Measurements from ENCODE around the gene RBMS1. TPM values are rescaled to one million over a fixed set of nuclear protein-coding genes. Genes with fewer than 3 reads are reported as not detected.
"Not testable (repeated sequence)": the region's sequence is repeated elsewhere in the genome, so short reads cannot be mapped to it uniquely, and the experiment has no call there.

Gene RBMS1
- total RNA-seq, 1 experiment from 2014 or later, result 77.5 TPM

- Histone ChIP-seq H2AFZ (ENCODE audit: low read length) (no peak overlapping the region), H4K20me1 (ENCODE audit: control insufficient read depth, insufficient read depth, insufficient read length) (no peaks in the 10 kb centered on the region), H3T11ph (ENCODE audit: low read length) (no peak overlapping the region), H2BK120ac (ENCODE audit: low read depth, low read length, poor library complexity, severe bottlenecking) (no peak overlapping the region), H3K23ac (ENCODE audit: insufficient read length, low read depth, low read length) (no peak overlapping the region), H3K9ac (ENCODE audit: extremely low read depth, insufficient read length, low read length) (no peak overlapping the region), H3K27me3 (ENCODE audit: insufficient read depth, low read length) (no peaks in the 10 kb centered on the region), H3K18ac (ENCODE audit: insufficient read length, low read depth, low read length) (no peak overlapping the region), H4K91ac (ENCODE audit: insufficient read length, low read depth, low read length) (no peak overlapping the region), H3K4ac (ENCODE audit: low read depth, low read length) (no peak overlapping the region), H4K8ac (replicated peaks; ENCODE audit: insufficient read length, low read depth, low read length) (no peak overlapping the region), H2BK12ac (ENCODE audit: insufficient read length, low read depth, low read length) (no peak overlapping the region), H3K14ac (ENCODE audit: insufficient read depth, low read length) (no peak overlapping the region), H2AK5ac (ENCODE audit: insufficient read length, low read length) (no peak overlapping the region), H3K4me2 (ENCODE audit: insufficient read depth, insufficient read length, low read length) (no peak overlapping the region), H3K27ac (ENCODE audit: insufficient read length, low read depth, low read length) (no peak overlapping the region), H3K4me1 (ENCODE audit: insufficient read depth, low read length) (no peaks in the 10 kb centered on the region), H3K23me2 (ENCODE audit: insufficient read length, low read depth, low read length, poor library complexity, severe bottlenecking) (no peaks in the 10 kb centered on the region), H3K56ac (ENCODE audit: insufficient read length, low read depth, low read length) (no peak overlapping the region), H2BK5ac (ENCODE audit: insufficient read length, low read length) (no peak overlapping the region), H3K79me2 (ENCODE audit: insufficient read depth, low read length) (no peaks in the 10 kb centered on the region), H2BK20ac (ENCODE audit: low read depth, low read length, poor library complexity, severe bottlenecking) (no peak overlapping the region), H3K79me1 (ENCODE audit: insufficient read depth, low read depth, low read length, poor library complexity, severe bottlenecking) (no peaks in the 10 kb centered on the region), H4K5ac (ENCODE audit: insufficient read length, low read depth, low read length) (no peak overlapping the region), H2BK15ac (ENCODE audit: low read depth, low read length) (no peak overlapping the region), H3K9me3 (ENCODE audit: control insufficient read depth, low read depth, low read length) (no peaks in the 10 kb centered on the region)
- no peak overlapping the region for H3K4me3 Mint-ChIP-seq
- no CpG with 5 or more reads among the region's 2 CpGs for WGBS (ENCODE audit: extremely low coverage, insufficient read length, low lambda C conversion rate)
- peaks cover 18 to 19% of the 10 kb centered on the region in 2 experiments for H3K9me3 Mint-ChIP-seq
- no peak overlapping the region for H3K27ac Mint-ChIP-seq
- no peak for DNase-seq
- peaks cover 0 to 4% of the 10 kb centered on the region in 2 experiments; a peak in 1 of 4 replicates for H3K4me1 Mint-ChIP-seq
- H3K36me3 Mint-ChIP-seq (ENCODE audit: insufficient read depth in 1 of 3, low read depth in 3 of 3), result peaks cover 17 to 43% (median 26%) of the 10 kb centered on the region in 3 experiments
- TF ChIP-seq CTCF (conservative IDR thresholded peaks at IDR 0.05), result no peak
- H3K27me3 Mint-ChIP-seq (ENCODE audit: low read depth), result no peaks in the 10 kb centered on the region
Observed at GRCh38 chr2:160440888-160441287, 52.7 kb downstream of the RBMS1 start.

GRCh38 chr2:160439038-160439437, 54.6 kb downstream of the RBMS1 start:
- H3K23ac ChIP-seq (ENCODE audit: insufficient read length, low read depth, low read length); H4K5ac ChIP-seq (ENCODE audit: insufficient read length, low read depth, low read length); H3K56ac ChIP-seq (ENCODE audit: insufficient read length, low read depth, low read length); H3K27ac Mint-ChIP-seq; H2BK5ac ChIP-seq (ENCODE audit: insufficient read length, low read length); H3T11ph ChIP-seq (ENCODE audit: low read length); H2BK120ac ChIP-seq (ENCODE audit: low read depth, low read length, poor library complexity, severe bottlenecking); H3K79me1 ChIP-seq (ENCODE audit: insufficient read depth, low read depth, low read length, poor library complexity, severe bottlenecking); H3K27ac ChIP-seq (ENCODE audit: insufficient read length, low read depth, low read length); H2AK5ac ChIP-seq (ENCODE audit: insufficient read length, low read length); H3K4me1 Mint-ChIP-seq; DNase-seq; H4K20me1 ChIP-seq (ENCODE audit: control insufficient read depth, insufficient read depth, insufficient read length); H2AFZ ChIP-seq (ENCODE audit: low read length); H2BK15ac ChIP-seq (ENCODE audit: low read depth, low read length); H3K27me3 Mint-ChIP-seq (ENCODE audit: low read depth); H3K9me3 ChIP-seq (ENCODE audit: control insufficient read depth, low read depth, low read length); H3K18ac ChIP-seq (ENCODE audit: insufficient read length, low read depth, low read length); H3K27me3 ChIP-seq (ENCODE audit: insufficient read depth, low read length); H3K4me2 ChIP-seq (ENCODE audit: insufficient read depth, insufficient read length, low read length); H3K4ac ChIP-seq (ENCODE audit: low read depth, low read length); H3K4me1 ChIP-seq (ENCODE audit: insufficient read depth, low read length); H2BK12ac ChIP-seq (ENCODE audit: insufficient read length, low read depth, low read length); H3K9ac ChIP-seq (ENCODE audit: extremely low read depth, insufficient read length, low read length); H4K91ac ChIP-seq (ENCODE audit: insufficient read length, low read depth, low read length); H3K23me2 ChIP-seq (ENCODE audit: insufficient read length, low read depth, low read length, poor library complexity, severe bottlenecking); H3K4me3 Mint-ChIP-seq; H3K14ac ChIP-seq (ENCODE audit: insufficient read depth, low read length); H4K8ac ChIP-seq (replicated peaks; ENCODE audit: insufficient read length, low read depth, low read length); H2BK20ac ChIP-seq (ENCODE audit: low read depth, low read length, poor library complexity, severe bottlenecking); H3K79me2 ChIP-seq (ENCODE audit: insufficient read depth, low read length): not testable (repeated sequence)
- Mint-ChIP-seq H3K9me3 (peaks cover 16 to 18% of the 10 kb centered on the region in 2 experiments), H3K36me3 (ENCODE audit: insufficient read depth in 1 of 3, low read depth in 3 of 3) (peaks cover 17 to 39% (median 26%) of the 10 kb centered on the region in 3 experiments)
- no CpG with 5 or more reads among the region's 32 CpGs for WGBS (ENCODE audit: extremely low coverage, insufficient read length, low lambda C conversion rate)

Data from H9 (cell line).